AG04449 (cell line): ENCODE measurements around the gene INVS.

ENCODE experiments used
- CTCF ChIA-PET: fragments of 350-600 bp; formaldehyde crosslinking; extraction: SDS; loops from one replicate; lab custom pipeline; 2021; ENCODE audit warnings: antibody characterized with exemption; lab: Yijun Ruan, JAX
- POLR2A ChIA-PET: fragments of 400-600, 350-600 bp; formaldehyde crosslinking; extraction: SDS; loops from one replicate; lab custom pipeline; 2020; ENCODE audit warnings: antibody characterized with exemption, inconsistent platforms; lab: Yijun Ruan, JAX
- DNase-seq: peaks from one replicate; pipeline ENCODE4 v3.0.0-alpha.2; 2010; ENCODE audit warnings: low read depth, low spot score
- H3K4me3 ChIP-seq: 2 replicates; pipeline ENCODE4 v1.5.1; 2011; ENCODE audit warnings: low read depth, mild to moderate bottlenecking, control low read depth, low read length
- CTCF ChIP-seq: IDR thresholded peaks from one replicate; pipeline ENCODE4 v1.5.1; 2011; ENCODE audit warnings: mild to moderate bottlenecking, moderate library complexity, low read length, control low read depth, inconsistent platforms; ENCODE audit not compliant: insufficient read depth; ENCODE audit errors: missing control alignments

Gene INVS

GRCh38 chr9:100082782-100083181 is 16.3 kb upstream of the INVS start:
- CTCF ChIA-PET = no interaction called here
- TF ChIP-seq CTCF = no peak
- no peak overlapping the region for H3K4me3 ChIP-seq
- POLR2A ChIA-PET = no interaction called here
- DNase-seq = peak; percentile 17

- CTCF ChIA-PET = interaction anchor here (0.9 kb wide), 1 partner anchor 55 kb away, joined by 3 read pairs; no protein-coding TSS in a partner anchor
- TF ChIP-seq CTCF = no peak
- POLR2A ChIA-PET = no interaction called here
- no peak overlapping the region for H3K4me3 ChIP-seq
- no peak for DNase-seq
Measured at GRCh38 chr9:100083448-100084127, 15.5 kb upstream of the INVS start.

GRCh38 chr9:100084128-100084453 is 15.0 kb upstream of the INVS start:
- TF ChIP-seq CTCF = no peak
- H3K4me3 ChIP-seq = no peak overlapping the region
- ChIA-PET POLR2A (no interaction called here), CTCF (interaction anchor here (0.9 to 1.6 kb wide), 2 partner anchors 13 to 55 kb away, joined by 3 to 6 read pairs; no protein-coding TSS in a partner anchor)
- no peak for DNase-seq

- CTCF ChIA-PET = interaction anchor here (0.7 to 1.6 kb wide), 2 partner anchors 12 kb away, joined by 3 to 6 read pairs; no protein-coding TSS in a partner anchor
- no peak for TF ChIP-seq CTCF
- POLR2A ChIA-PET = no interaction called here
- no peak for DNase-seq
- no peak overlapping the region for H3K4me3 ChIP-seq
Measured at GRCh38 chr9:100084734-100085133, 14.3 kb upstream of the INVS start.

- CTCF ChIA-PET = no interaction called here
- POLR2A ChIA-PET = no interaction called here
- TF ChIP-seq CTCF = no peak
- H3K4me3 ChIP-seq = no peak overlapping the region
- DNase-seq = no peak
Measured at GRCh38 chr9:100086097-100086635, 12.9 kb upstream of the INVS start.

- ChIA-PET POLR2A (no interaction called here), CTCF (no interaction called here)
- H3K4me3 ChIP-seq = no peak overlapping the region
- no peak for TF ChIP-seq CTCF
- DNase-seq = no peak
Measured at GRCh38 chr9:100087218-100087617, 11.8 kb upstream of the INVS start.
